HFFc6 (cell line): ENCODE data around the gene CPN2. TPM values are rescaled to one million over a fixed set of nuclear protein-coding genes. Genes with fewer than 3 reads are reported as not detected.

Experiments
- DNase-seq: peaks from one replicate; pipeline ENCODE4 v3.0.0-alpha.2; 2018
- H3K27ac Mint-ChIP-seq: 2 replicates; pipeline ENCODE4 v1.8.0; 2020; ENCODE audit warnings: mild to moderate bottlenecking, mixed read lengths
- H3K27me3 Mint-ChIP-seq: 2 replicates; pipeline ENCODE4 v1.8.0; 2021; ENCODE audit warnings: mild to moderate bottlenecking, moderate library complexity, mixed read lengths; ENCODE audit not compliant: insufficient read depth
- H3K36me3 Mint-ChIP-seq: 2 replicates; pipeline ENCODE4 v1.8.0; 2021; ENCODE audit warnings: low read depth, mixed read lengths
- H3K4me1 Mint-ChIP-seq: 2 replicates; pipeline ENCODE4 v1.8.0; 2020; ENCODE audit warnings: low read depth, mixed read lengths
- H3K4me3 Mint-ChIP-seq: 2 replicates; pipeline ENCODE4 v1.8.0; 2020; ENCODE audit warnings: mild to moderate bottlenecking, moderate library complexity, mixed read lengths
- H3K9me3 Mint-ChIP-seq: 2 replicates; pipeline ENCODE4 v1.8.0; 2020; ENCODE audit warnings: mild to moderate bottlenecking, mixed read lengths
- total RNA-seq, 6 experiments: library from RNA; stranded (reverse); fragmentation: NEBNext Ultra II Directional; extraction: Animal tissue kit (Norgen Biotek cat#: 25700); gene quantifications; 2 replicates in 1 of 6; 3 replicates in 5 of 6; pipeline ENCODE4 v1.2.3, GENCODE V29; 2021
- TF ChIP-seq, protein P1 (sequence below): fragments of 200-600 bp; sonication (generic); IDR thresholded peaks from 2 replicates; pipeline ENCODE4 v1.5.0; 2021; ENCODE audit warnings: antibody characterized with exemption, mild to moderate bottlenecking

The CPN2 gene
- total RNA-seq, 6 experiments from 2014 or later: 0.24 to 0.56 (median 0.35) TPM

DNA sequence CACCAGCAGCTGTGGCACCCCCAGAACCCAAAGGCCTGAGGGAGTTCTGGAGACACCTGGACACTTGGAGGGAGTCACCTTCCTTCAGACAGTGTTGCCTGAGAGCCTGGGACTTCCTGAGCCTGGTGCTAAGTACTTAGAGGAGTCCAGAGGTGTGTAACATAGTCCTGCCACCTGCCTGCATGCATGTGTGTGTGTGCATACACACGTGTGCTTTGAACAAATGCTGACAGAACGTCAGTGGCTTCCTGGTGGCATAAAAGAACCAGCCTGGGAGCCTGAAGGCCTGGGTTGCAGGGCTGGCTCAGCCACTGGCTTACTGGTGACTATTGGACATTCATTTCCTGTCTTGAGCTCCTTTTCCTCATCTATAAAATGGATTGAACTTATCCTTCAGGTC, 3.2 kb upstream of the CPN2 start:
- TF ChIP-seq, protein P1, sequence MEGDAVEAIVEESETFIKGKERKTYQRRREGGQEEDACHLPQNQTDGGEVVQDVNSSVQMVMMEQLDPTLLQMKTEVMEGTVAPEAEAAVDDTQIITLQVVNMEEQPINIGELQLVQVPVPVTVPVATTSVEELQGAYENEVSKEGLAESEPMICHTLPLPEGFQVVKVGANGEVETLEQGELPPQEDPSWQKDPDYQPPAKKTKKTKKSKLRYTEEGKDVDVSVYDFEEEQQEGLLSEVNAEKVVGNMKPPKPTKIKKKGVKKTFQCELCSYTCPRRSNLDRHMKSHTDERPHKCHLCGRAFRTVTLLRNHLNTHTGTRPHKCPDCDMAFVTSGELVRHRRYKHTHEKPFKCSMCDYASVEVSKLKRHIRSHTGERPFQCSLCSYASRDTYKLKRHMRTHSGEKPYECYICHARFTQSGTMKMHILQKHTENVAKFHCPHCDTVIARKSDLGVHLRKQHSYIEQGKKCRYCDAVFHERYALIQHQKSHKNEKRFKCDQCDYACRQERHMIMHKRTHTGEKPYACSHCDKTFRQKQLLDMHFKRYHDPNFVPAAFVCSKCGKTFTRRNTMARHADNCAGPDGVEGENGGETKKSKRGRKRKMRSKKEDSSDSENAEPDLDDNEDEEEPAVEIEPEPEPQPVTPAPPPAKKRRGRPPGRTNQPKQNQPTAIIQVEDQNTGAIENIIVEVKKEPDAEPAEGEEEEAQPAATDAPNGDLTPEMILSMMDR: no peak
- Mint-ChIP-seq H3K27me3 (no peaks in the 10 kb centered on the region; the same call in 1 of the 2 replicates), H3K36me3 (peaks cover 24% of the 10 kb centered on the region), H3K27ac (no peak overlapping the region), H3K4me1 (peaks cover 9% of the 10 kb centered on the region), H3K4me3 (no peak overlapping the region), H3K9me3 (no peaks in the 10 kb centered on the region)
- no peak for DNase-seq

DNA sequence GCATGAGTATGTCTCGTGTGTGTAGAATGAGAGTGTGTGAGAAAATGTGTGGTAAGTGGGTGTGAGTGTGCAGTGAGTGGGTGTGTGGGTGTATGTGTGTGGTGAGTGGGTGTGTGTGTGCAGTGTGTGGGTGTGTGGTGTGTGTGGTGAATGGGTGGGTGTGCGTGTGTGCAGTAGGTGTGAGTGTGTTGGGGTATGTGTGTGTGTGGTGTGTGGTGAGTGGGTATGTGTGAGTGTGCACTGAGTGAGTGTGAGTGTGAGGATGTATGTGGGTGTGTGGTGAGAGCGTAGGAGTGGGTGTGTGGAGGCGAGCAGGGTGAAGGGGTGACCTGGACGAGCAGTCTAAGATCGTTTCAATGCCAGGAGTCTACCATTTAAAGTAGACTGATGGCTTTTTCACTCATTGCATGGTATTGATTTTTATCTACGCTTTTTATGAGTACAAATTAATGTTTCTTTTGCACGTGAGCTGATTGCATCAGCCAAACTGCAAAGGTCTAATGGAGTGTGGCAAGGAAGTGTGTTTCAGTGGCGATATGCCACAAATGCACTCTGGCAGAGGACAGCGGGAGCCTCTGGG, 1.6 kb upstream of the CPN2 start:
- Mint-ChIP-seq H3K4me3 (no peak overlapping the region), H3K4me1 (peaks cover 9% of the 10 kb centered on the region), H3K27ac (no peak overlapping the region), H3K27me3 (no peaks in the 10 kb centered on the region; the same call in 1 of the 2 replicates), H3K36me3 (peaks cover 13% of the 10 kb centered on the region; the same call in 1 of the 2 replicates), H3K9me3 (no peaks in the 10 kb centered on the region)
- TF ChIP-seq, protein P1: no peak
- DNase-seq: no peak

GRCh38 chr3:194351952-194352536, 916 bp upstream of the CPN2 start:
- DNase-seq: no peak
- Mint-ChIP-seq H3K4me3 (no peak overlapping the region), H3K9me3 (no peaks in the 10 kb centered on the region), H3K36me3 (peaks cover 6% of the 10 kb centered on the region; the same call in 1 of the 2 replicates), H3K27ac (no peak overlapping the region), H3K27me3 (no peaks in the 10 kb centered on the region; the same call in 1 of the 2 replicates), H3K4me1 (peaks cover 9% of the 10 kb centered on the region)
- TF ChIP-seq, protein P1: no peak

DNA sequence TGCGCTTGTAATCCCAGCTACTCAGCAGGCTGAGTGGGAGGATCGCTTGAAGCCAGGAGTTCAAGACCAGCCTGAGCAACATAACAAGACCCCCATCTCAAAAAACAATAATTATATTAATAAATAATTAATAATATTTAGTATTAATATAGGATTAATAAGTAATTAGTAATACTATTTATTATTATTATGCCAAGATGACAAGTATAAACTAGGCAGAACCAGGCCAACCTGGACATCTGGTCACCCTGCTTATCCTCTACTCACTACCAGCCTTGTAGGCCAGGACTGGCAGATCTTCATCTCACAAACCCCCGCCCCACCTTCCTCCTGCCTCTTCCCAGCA, 429 bp downstream of the CPN2 start:
- H3K9me3 Mint-ChIP-seq: no peaks in the 10 kb centered on the region
- H3K4me3 Mint-ChIP-seq: no peak overlapping the region
- peak overlapping the region; percentile 79 for H3K27ac Mint-ChIP-seq
- TF ChIP-seq, protein P1: 0 out of 2 replicates have a peak, but pooled peaks have one; percentile 4
- H3K36me3 Mint-ChIP-seq: no peaks in the 10 kb centered on the region; the same call in 1 of the 2 replicates
- peaks cover 9% of the 10 kb centered on the region for H3K4me1 Mint-ChIP-seq
- peaks cover under 1% of the 10 kb centered on the region; the same call in 1 of the 2 replicates for H3K27me3 Mint-ChIP-seq
- no peak for DNase-seq

GRCh38 chr3:194348354-194348753, 2.8 kb downstream of the CPN2 start:
- Mint-ChIP-seq H3K9me3 (no peaks in the 10 kb centered on the region), H3K36me3 (no peaks in the 10 kb centered on the region), H3K27me3 (peaks cover 2% of the 10 kb centered on the region; the same call in 1 of the 2 replicates), H3K4me3 (no peak overlapping the region), H3K27ac (no peak overlapping the region), H3K4me1 (peaks cover 18% of the 10 kb centered on the region)
- TF ChIP-seq, protein P1: no peak
- DNase-seq: no peak
